Heart left ventricle (tissue), 16 donors: ENCODE data around the gene HLA-DOA. TPM values are rescaled to one million over a fixed set of nuclear protein-coding genes. Genes with fewer than 3 reads are reported as not detected.
A peak's percentile ranks its signal among the peaks of the same experiment; 100 is the strongest.

ENCODE experiments used
- ATAC-seq, 4 donors: fragments of 200-7000 bp; cut with Tn5 transposase; one replicate each; pipeline ENCODE4 v1.9.1; 2020 to 2022; ENCODE audit warnings: moderate library complexity in 4 of 4, mild to moderate bottlenecking in 3 of 4, moderate number of reproducible peaks in 1 of 4
- DNase-seq, 5 donors: peaks; one replicate each; pipeline ENCODE4 v3.0.0-alpha.2; 2020
- H3K27ac ChIP-seq, 12 donors: fragments of 200-600 bp; sonication (generic) in 4 of 12; one replicate each; pipeline versions ENCODE4 v1.5.0 to v1.8.0; 2016 to 2022; ENCODE audit warnings: mild to moderate bottlenecking in 2 of 12
- H3K27me3 ChIP-seq, 9 donors: fragments of 200-600 bp; sonication (generic) in 2 of 9; one replicate each; pipeline versions ENCODE4 v1.5.1 to v1.8.0; 2016 to 2022; ENCODE audit warnings: mild to moderate bottlenecking in 3 of 9
- H3K36me3 ChIP-seq, 9 donors: fragments of 200-600 bp; sonication (generic) in 2 of 9; one replicate each; pipeline versions ENCODE4 v1.5.0 to v1.8.0; 2018 to 2022; ENCODE audit warnings: mild to moderate bottlenecking in 2 of 9
- H3K4me1 ChIP-seq, 12 donors: fragments of 200-600 bp; sonication (generic) in 4 of 12; one replicate each; pipeline versions ENCODE4 v1.5.0 to v1.8.0; 2016 to 2022; ENCODE audit warnings: mild to moderate bottlenecking in 3 of 12
- H3K4me3 ChIP-seq, 12 donors: fragments of 200-600 bp; sonication (generic) in 4 of 12; one replicate each; pipeline versions ENCODE4 v1.5.0 to v1.8.0; 2017 to 2022; ENCODE audit warnings: mild to moderate bottlenecking in 9 of 12, moderate library complexity in 4 of 12
- H3K9me3 ChIP-seq, 12 donors: fragments of 200-600 bp; sonication (generic) in 4 of 12; one replicate each; pipeline versions ENCODE4 v1.5.0 to v1.8.0; 2016 to 2022; ENCODE audit warnings: mild to moderate bottlenecking in 1 of 12
- CTCF ChIP-seq, 12 donors: fragments of 200-600 bp; sonication (generic) in 4 of 12; IDR thresholded peaks; one replicate each; pipeline versions ENCODE4 v1.5.0 to v1.8.0; 2018 to 2022; ENCODE audit warnings: antibody characterized with exemption in 12 of 12, mild to moderate bottlenecking in 5 of 12
- POLR2A ChIP-seq, 2 donors: fragments of 450-650 bp; IDR thresholded peaks; one replicate each; pipeline ENCODE4 v1.6.1; 2017; ENCODE audit warnings: antibody characterized with exemption in 2 of 2, mild to moderate bottlenecking in 2 of 2, moderate library complexity in 2 of 2
- WGBS, 4 donors: extraction: QIAGEN DNeasy Blood & Tissue Kit in 2 of 4; methylation state at CpG; one replicate each; pipeline versions ENCODE4 v1.1.5 to v1.1.7; 2013 to 2018; 5-methylcytosine and 5-hydroxymethylcytosine counted together
- intact Hi-C, 10 donors: fragments of 100-400 bp; cut with DNase I; formaldehyde crosslinking; loops; one replicate each; pipeline versions ENCODE4 v1.11.1 to v1.14.2; 2022
- long read RNA-seq, 3 donors: library from polyadenylated mRNA; unstranded; transcript quantifications; one replicate each; pipeline ENCODE4 v2.0.0, GENCODE V29; 2020 to 2021
- polyA plus RNA-seq, 2 donors: library from polyadenylated mRNA; stranded (reverse); fragments of 200-250 nt; gene quantifications; one replicate each; pipeline ENCODE4 v1.2.3, GENCODE V29; 2013
- total RNA-seq, 9 donors: library from RNA; depleted of rRNA in 2 of 9; stranded (reverse); fragments of >200 nt in 2 of 9; fragmentation: NEBNext Ultra II Directional in 3 of 9; extraction: Animal tissue kit (Norgen Biotek cat#: 25700) in 3 of 9; gene quantifications; one replicate each; pipeline versions ENCODE4 v1.1.0 to v1.2.4, GENCODE V29; 2016 to 2023
- donor health status: ischemic (EF 13 %, LVEDD 7.1; RV severe dilation, severe dysfunction).
- donor health status: healthy with polysubstance abuse.
- donor health status: DM: no; HTN: yes; CAD: no.
- donor health status: DM: no; HTN: no; CAD: no.
- donor health status: ischemic (EF 25% LVEDD 6.9; RV normal size, moderate dysfunction).
- donor health status: ischemic (EF 25% LVEDD 5.7; RV mildly dilated, moderate dysfunction).
- donor health status: healthy.
- donor health status: DM: yes; HTN: yes; CAD: no.
- donor health status: ischemic (EF 35%, LVEDD 5.7; RV mildly dilated, moderate dysfunction).
- donor health status: nonischemic (EF 11% LVEDD 7.7; RV severe dilation, severe dysfunction).
- donor health status: DM: yes; HTN: yes; CAD: no.
- donor health status: PGD.
- donor health status: ischemic (EF 29% LVEDD 5.4; RV normal size, mild dysfunction).
- donor health status: nonischemic (EF 23%, LVEDD 6.1; RV moderate dilation, normal function).

Gene HLA-DOA
- total RNA-seq (10 to 100 TPM in 2 of 9 donors, 1 to 10 TPM in 4, under 1 TPM in 3; 0.44 to 32.4 (median 1.5) TPM), polyA plus RNA-seq (1 to 10 TPM in 1 of 2 donors, under 1 TPM in 1; 0.78 to 1.2 TPM)
- long read RNA-seq, donor 1: 0 reads
- long read RNA-seq, donor 2: 0 reads
- long read RNA-seq, donor 3, partial matches to known transcripts: 0 of 1 reads
- long read RNA-seq, donor 3, other reads (novel, unspliced or antisense): 0 of 1 reads

DNA sequence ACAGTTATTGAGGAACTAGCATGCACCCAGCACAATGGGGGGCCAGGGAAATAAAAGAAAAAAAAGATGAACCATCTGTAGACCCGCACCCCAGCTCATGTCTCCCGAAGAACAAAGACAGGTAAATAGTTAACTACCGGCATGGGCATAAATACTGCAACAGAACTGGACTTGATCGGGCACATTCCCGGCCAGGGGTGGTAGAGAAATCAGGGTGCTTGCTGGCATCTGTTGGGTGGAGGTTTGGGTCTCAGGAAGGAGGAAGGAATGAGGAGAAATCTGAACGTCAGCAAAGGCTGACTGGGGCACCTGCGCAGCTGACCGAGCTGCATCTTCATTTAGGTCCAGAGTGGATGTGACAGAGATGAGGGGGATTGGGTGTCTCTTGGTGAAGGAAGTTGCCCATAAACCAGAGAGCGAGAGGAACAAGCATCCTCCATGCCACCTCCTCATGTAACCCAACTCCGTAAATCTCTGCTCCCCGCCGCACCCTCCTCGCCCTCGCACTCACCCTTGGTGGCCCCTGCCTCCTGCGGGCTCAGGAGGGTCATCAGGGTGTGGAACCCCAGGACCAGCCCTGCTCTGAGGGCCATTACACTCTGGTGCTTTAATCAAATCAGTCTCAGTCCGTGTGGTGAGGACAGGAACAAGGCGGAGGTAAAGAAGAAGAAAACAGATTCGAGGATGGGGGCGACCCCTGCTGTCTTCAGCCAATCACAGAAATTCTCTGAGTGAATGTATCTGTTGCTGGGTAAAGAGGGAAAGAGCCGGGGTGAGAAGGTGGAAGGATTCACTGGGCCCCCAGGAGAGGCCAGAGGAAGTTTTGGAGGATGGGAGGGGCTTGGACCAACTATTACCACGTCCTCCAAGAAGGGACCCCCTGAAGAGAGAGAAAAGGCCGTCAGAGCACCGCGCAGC lies at the start of gene HLA-DOA:
Gene HLA-DOA (minus strand): TSS at position 648 of the 918 bp plus-strand sequence.
- Histone ChIP-seq H3K27ac (peak within 1 kb of the TSS in 3 of 12 donors; percentile 7 to 83 (median 71)), H3K36me3 (peaks cover 0 to 5% (median 0%) of the 10 kb centered on the region in 9 donors), H3K4me1 (peaks cover 0 to 15% (median 0%) of the 10 kb centered on the region in 12 donors), H3K27me3 (peaks cover 0 to 21% (median 4%) of the 10 kb centered on the region in 9 donors), H3K9me3 (no peaks in the 10 kb centered on the region), H3K4me3 (peak within 1 kb of the TSS in 9 of 12 donors; percentile 12 to 67 (median 44))
- intact Hi-C loops: loop anchor here in 1 of 10 donors (5.0 kb wide), 2 partner anchors 78 to 233 kb away; no protein-coding TSS in a partner anchor
- 26 to 37% (median 32%) methylated on average over 24 of the region's 24 CpGs for WGBS, 4 donors
- TF ChIP-seq CTCF (IDR thresholded peaks at IDR 0.05): no peak
- TF ChIP-seq POLR2A (IDR thresholded peaks at IDR 0.05): no peak
- DNase-seq (peak in 1 of 5 donors; percentile 22), ATAC-seq (peak; percentile 26 to 74 (median 67))

- 45 to 82% (median 53%) methylated on average over 6 of the region's 6 CpGs for WGBS, 4 donors
- H3K27ac ChIP-seq: peak overlapping the region in 1 of 12 donors; percentile 30
- ATAC-seq (no peak), DNase-seq (no peak)
- peaks cover 0 to 14% (median 0%) of the 10 kb centered on the region in 12 donors for H3K4me1 ChIP-seq
- TF ChIP-seq POLR2A (IDR thresholded peaks at IDR 0.05) (no peak), CTCF (IDR thresholded peaks at IDR 0.05) (no peak)
- no peaks in the 10 kb centered on the region for H3K9me3 ChIP-seq
- H3K27me3 ChIP-seq: no peaks in the 10 kb centered on the region
- H3K36me3 ChIP-seq: no peaks in the 10 kb centered on the region
- intact Hi-C loops: no loop called here
- no peak overlapping the region for H3K4me3 ChIP-seq
Observed at GRCh38 chr6:33057222-33058150, 48.1 kb upstream of the HLA-DOA start.

- Histone ChIP-seq H3K27me3 (peaks cover 0 to 2% (median 0%) of the 10 kb centered on the region in 9 donors), H3K36me3 (no peaks in the 10 kb centered on the region), H3K4me1 (peaks cover 0 to 20% (median 0%) of the 10 kb centered on the region in 12 donors), H3K27ac (no peak overlapping the region), H3K4me3 (no peak overlapping the region), H3K9me3 (no peaks in the 10 kb centered on the region)
- 38 to 58% (median 44%) methylated on average over 4 of the region's 4 CpGs for WGBS, 4 donors
- intact Hi-C loops: no loop called here
- TF ChIP-seq CTCF (IDR thresholded peaks at IDR 0.05) (no peak), POLR2A (IDR thresholded peaks at IDR 0.05) (no peak)
- ATAC-seq (no peak), DNase-seq (no peak)
Observed at GRCh38 chr6:33053230-33053629, 43.8 kb upstream of the HLA-DOA start.
